ENCODE data around the gene CYP2F1.

The CYP2F1 gene, protein sequence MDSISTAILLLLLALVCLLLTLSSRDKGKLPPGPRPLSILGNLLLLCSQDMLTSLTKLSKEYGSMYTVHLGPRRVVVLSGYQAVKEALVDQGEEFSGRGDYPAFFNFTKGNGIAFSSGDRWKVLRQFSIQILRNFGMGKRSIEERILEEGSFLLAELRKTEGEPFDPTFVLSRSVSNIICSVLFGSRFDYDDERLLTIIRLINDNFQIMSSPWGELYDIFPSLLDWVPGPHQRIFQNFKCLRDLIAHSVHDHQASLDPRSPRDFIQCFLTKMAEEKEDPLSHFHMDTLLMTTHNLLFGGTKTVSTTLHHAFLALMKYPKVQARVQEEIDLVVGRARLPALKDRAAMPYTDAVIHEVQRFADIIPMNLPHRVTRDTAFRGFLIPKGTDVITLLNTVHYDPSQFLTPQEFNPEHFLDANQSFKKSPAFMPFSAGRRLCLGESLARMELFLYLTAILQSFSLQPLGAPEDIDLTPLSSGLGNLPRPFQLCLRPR

GRCh38 chr19:41114132-41114531 is at the start of gene CYP2F1:
TSS of gene CYP2F1 (plus strand) at chr19:41114432. CDS start at chr19:41116189, 1,757 bp downstream.
- DNase-seq (ENCODE audit: low read depth), result no peak
- no peak for TF ChIP-seq MYC (IDR thresholded peaks at IDR 0.05; ENCODE audit: low read depth, low read length)
- TF ChIP-seq MAX (IDR thresholded peaks at IDR 0.05; ENCODE audit: low read depth, low read length), result no peak
- H3K4me3 ChIP-seq (ENCODE audit: low read depth, low read length), result no peak within 1 kb of the TSS

GRCh38 chr19:41064974-41065569 is 49.2 kb upstream of the CYP2F1 start:
- TF ChIP-seq CTCF (IDR thresholded peaks at IDR 0.05; ENCODE audit: low read depth, low read length), result no peak
- TF ChIP-seq MYC (IDR thresholded peaks at IDR 0.05; ENCODE audit: low read depth, low read length), result no peak
- TF ChIP-seq POLR2A (IDR thresholded peaks at IDR 0.05; ENCODE audit: extremely low read depth, insufficient read length), result no peak
- TF ChIP-seq MAX (IDR thresholded peaks at IDR 0.05; ENCODE audit: low read depth, low read length), result no peak
- no peak overlapping the region for H3K4me3 ChIP-seq (ENCODE audit: low read depth, low read length)
- DNase-seq (ENCODE audit: low read depth), result no peak

DNA sequence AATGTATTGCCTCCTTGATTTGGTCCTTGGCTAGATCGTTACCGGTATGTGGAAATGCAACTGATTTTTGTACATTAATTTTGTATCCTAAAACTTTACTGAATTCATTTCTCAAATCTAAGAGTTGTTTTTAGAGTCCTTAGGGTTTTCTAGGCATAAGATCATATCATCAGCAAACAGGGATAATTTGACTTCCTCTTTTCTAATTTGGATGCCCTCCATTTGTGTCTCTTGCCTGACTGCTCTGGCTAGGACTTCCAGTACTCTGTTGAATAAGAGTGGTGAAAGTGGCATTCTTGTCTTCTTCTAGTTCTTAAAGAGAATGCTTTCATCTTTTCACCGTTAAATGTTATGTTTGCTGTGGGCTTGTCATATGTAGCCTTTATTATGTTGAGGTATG is 37.9 kb upstream of the CYP2F1 start:
- H3K4me3 ChIP-seq (ENCODE audit: low read depth, low read length), result no peak overlapping the region
- no peak for DNase-seq (ENCODE audit: low read depth)
- TF ChIP-seq MYC (IDR thresholded peaks at IDR 0.05; ENCODE audit: low read depth, low read length) (no peak), POLR2A (IDR thresholded peaks at IDR 0.05; ENCODE audit: extremely low read depth, insufficient read length) (no peak), CTCF (IDR thresholded peaks at IDR 0.05; ENCODE audit: low read depth, low read length) (no peak)

- TF ChIP-seq POLR2A (IDR thresholded peaks at IDR 0.05; ENCODE audit: extremely low read depth, insufficient read length), result no peak
- no peak for TF ChIP-seq CTCF (IDR thresholded peaks at IDR 0.05; ENCODE audit: low read depth, low read length)
- no peak for TF ChIP-seq MYC (IDR thresholded peaks at IDR 0.05; ENCODE audit: low read depth, low read length)
- no peak for TF ChIP-seq MAX (IDR thresholded peaks at IDR 0.05; ENCODE audit: low read depth, low read length)
- DNase-seq (ENCODE audit: low read depth), result no peak
- no peak overlapping the region for H3K4me3 ChIP-seq (ENCODE audit: low read depth, low read length)
Measured at GRCh38 chr19:41083516-41083915, 30.7 kb upstream of the CYP2F1 start.

GRCh38 chr19:41085748-41086415 is 28.4 kb upstream of the CYP2F1 start:
- no peak overlapping the region for H3K4me3 ChIP-seq (ENCODE audit: low read depth, low read length)
- TF ChIP-seq POLR2A (IDR thresholded peaks at IDR 0.05; ENCODE audit: extremely low read depth, insufficient read length) (no peak), MAX (IDR thresholded peaks at IDR 0.05; ENCODE audit: low read depth, low read length) (no peak), MYC (IDR thresholded peaks at IDR 0.05; ENCODE audit: low read depth, low read length) (no peak), CTCF (IDR thresholded peaks at IDR 0.05; ENCODE audit: low read depth, low read length) (no peak)
- DNase-seq (ENCODE audit: low read depth), result no peak

DNA sequence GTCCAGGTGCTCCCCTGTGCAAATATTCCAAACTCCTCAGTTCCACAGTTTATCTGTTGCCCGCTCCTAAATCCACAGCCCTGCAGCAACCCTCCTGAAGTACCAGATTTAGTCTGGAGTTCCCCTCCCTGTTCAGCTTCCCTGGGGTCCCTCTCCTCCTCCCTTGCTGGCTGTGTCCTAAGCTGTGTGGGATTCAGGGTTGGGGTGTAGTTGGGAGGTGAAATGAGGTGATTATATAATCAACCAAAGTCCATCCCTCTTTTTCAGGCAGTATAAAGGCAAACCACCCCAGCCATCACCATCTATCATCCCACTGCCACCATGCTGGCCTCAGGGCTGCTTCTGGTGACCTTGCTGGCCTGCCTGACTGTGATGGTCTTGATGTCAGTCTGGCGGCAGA is 26.1 kb upstream of the CYP2F1 start, which contains the start of gene CYP2A13:
TSS of gene CYP2A13 (plus strand) at position 301 of the 400 bp plus-strand sequence. CDS start at position 322, 21 bp downstream.
- TF ChIP-seq POLR2A (IDR thresholded peaks at IDR 0.05; ENCODE audit: extremely low read depth, insufficient read length), result no peak
- TF ChIP-seq MAX (IDR thresholded peaks at IDR 0.05; ENCODE audit: low read depth, low read length), result no peak
- TF ChIP-seq MYC (IDR thresholded peaks at IDR 0.05; ENCODE audit: low read depth, low read length), result no peak
- no peak for TF ChIP-seq CTCF (IDR thresholded peaks at IDR 0.05; ENCODE audit: low read depth, low read length)
- no peak within 1 kb of the TSS for H3K4me3 ChIP-seq (ENCODE audit: low read depth, low read length)
- no peak for DNase-seq (ENCODE audit: low read depth)

All from NB4 (cell line).